Measurements from ENCODE around the gene TMEM151A.
A peak's percentile ranks its signal among the peaks of the same experiment; 100 is the strongest.
"Not testable (repeated sequence)": the region's sequence is repeated elsewhere in the genome, so short reads cannot be mapped to it uniquely, and the experiment has no call there.

TMEM151A gene

DNA sequence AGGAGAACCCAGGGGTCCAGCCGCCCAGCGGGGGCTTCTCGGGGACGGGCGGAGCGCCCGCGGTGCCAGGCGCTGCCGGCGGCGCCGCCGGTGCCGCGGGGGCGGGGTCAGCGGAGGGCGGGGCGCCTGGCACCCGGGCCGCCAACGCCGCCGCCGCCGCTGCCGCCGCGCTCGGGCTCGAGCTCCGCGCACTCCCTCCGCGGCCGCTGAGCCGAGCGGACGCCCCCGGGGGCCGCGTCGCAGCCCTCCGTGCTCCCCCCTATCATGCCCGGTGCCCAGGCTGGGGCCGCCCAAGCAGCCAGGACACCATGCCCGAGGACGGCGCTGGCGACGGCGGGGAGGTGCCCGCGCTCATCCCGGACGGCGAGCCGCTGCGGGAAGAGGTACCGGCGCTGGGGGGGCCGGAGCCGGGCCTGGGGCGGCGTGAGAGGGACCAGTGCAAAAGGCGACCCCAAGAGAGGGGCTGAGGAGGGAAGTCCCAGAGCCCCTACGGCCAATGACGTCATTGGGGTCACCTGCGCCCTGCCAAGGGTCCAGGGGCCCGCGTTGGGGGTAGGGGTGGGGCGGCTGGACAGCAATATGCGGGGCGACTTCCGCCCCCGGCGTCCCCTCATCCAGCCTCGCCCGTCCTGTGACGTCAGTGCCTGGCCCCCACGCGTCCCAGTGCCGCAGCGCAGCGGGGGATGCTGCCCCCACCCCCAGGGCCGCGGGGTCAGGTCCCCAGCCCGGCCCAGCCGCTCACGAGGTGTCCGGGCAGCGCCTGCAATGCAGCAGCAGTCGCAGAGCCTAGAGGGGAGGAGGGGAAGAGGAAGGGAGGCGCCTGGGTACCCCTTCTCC, at the start of gene TMEM151A:
Gene TMEM151A (plus strand): TSS at position 189 of the 837 bp plus-strand sequence. CDS start 120 bp downstream, at position 309.
- DNase-seq: no peak

- no peak for DNase-seq
Observed at GRCh38 chr11:66242095-66242765, 49.5 kb upstream of the TMEM151A start.

GRCh38 chr11:66243782-66244535, 47.7 kb upstream of the TMEM151A start:
- DNase-seq: no peak

GRCh38 chr11:66247295-66247694, 44.4 kb upstream of the TMEM151A start:
- no peak for DNase-seq

DNA sequence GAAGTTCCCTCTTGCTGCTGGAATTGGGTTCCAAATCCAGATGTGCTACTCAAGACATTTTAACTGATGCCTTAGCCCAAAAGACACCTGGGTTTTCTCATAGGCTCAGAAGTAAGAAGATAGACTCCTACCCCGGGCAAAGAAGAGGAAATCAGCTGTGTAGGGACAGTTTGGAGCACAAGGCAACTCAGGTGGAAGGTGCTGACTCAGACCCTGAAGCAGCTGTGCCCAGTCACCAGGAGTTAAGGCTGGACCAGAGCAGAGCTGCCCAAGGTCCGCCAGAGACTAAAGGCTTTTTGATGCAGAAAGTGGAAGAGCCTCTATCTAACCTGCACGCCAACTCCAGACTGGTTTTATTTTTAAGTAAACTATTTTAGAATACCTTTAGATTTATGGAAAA, 43.9 kb upstream of the TMEM151A start:
- no peak for DNase-seq

DNA sequence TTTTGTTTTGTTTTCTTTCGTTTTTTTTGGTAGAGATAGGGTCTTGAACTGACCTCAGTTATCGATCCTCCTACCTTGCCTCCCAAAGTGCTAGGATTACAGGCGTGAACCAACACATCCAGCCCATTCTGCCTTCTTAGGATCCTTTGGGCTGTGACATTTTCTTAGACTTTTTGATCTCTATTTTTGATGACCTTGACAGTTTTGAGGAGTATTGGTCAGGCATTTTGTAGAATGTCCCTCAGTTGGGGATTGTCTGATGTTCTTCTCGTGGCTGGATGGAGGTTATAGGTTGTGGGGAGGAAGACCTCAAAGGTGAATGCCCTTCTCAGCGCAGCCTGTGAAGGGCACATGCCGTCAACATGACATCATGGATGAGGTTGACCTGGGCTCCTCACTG, 42.8 kb upstream of the TMEM151A start:
- no peak for DNase-seq

- DNase-seq: no peak
Observed at GRCh38 chr11:66251809-66252208, 39.9 kb upstream of the TMEM151A start.

- DNase-seq: not testable (repeated sequence)
Observed at GRCh38 chr11:66253081-66253480, 38.6 kb upstream of the TMEM151A start.

DNA sequence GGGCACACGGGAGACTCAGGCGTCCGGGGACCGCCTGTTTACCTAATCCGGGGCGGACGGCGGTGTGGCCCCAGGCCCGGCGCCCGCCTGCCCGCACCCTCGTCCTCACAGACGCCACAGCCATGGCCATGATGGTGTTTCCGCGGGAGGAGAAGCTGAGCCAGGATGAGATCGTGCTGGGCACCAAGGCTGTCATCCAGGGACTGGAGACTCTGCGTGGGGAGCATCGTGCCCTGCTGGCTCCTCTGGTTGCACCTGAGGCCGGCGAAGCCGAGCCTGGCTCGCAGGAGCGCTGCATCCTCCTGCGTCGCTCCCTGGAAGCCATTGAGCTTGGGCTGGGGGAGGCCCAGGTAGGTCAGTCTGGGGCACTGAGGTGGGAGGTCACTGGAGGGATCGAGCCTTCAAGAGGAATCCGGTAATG, 33.2 kb upstream of the TMEM151A start:
- no peak for DNase-seq

DNA sequence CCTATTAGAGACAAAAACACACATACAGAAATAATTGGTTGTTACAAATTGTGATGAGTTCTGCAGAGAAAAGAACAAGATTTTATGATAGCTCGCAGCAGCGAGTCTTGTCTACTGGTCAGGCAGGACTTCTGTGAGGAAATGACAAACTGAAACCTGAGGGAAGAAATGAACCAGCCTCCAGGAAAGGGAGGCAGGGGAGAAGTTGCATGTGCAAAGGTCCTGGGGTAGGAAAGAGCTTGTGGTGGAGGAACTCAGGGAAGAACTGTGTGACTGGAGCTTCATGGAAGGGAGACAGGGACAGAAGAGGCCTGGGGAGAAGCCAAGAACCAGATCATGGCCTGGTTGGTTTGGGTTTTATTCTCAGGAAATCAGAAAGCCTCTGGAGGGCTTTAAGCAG, 32.5 kb upstream of the TMEM151A start:
- no peak for DNase-seq

GRCh38 chr11:66259956-66260355, 31.7 kb upstream of the TMEM151A start:
- DNase-seq: no peak

- no peak for DNase-seq
Observed at GRCh38 chr11:66261578-66261977, 30.1 kb upstream of the TMEM151A start.

DNA sequence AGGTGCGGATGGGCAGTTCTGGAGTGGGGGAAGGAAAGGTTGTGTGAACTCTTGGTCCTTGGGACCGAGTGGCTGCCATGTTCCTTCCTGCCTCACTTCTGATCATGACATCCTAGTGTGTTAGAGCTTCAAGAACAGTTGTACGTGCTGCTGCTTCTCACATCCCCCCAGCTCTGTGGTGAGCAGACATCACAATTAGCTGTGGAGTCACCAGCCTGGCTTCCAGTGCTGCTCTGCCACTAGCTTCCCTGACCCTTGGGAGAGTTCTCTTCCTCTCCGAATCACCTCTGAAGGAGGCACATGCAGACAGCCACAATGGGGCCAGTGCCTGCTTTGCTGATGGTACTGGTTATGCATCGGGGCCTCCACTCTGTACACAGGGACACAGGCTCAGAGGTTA, 29.5 kb upstream of the TMEM151A start:
- DNase-seq: no peak

DNA sequence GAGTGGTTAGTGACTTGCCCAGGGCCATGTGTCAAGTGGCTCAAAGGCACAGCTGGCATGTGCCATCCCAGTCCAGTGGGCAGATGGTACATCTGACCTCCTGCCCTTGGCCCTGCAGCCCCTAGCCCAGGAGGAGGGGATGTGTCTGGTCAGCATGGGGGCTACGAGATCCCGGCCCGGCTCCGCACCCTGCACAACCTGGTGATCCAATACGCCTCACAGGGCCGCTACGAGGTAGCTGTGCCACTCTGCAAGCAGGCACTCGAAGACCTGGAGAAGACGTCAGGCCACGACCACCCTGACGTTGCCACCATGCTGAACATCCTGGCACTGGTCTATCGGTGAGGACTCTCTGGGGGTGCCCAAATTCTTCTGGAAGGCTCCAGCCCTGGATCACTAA, 29.0 kb upstream of the TMEM151A start:
- no peak for DNase-seq

- no peak for DNase-seq
Observed at GRCh38 chr11:66263231-66263630, 28.5 kb upstream of the TMEM151A start.

- DNase-seq: no peak
Observed at GRCh38 chr11:66263785-66264184, 27.9 kb upstream of the TMEM151A start.

GRCh38 chr11:66264383-66264782, 27.3 kb upstream of the TMEM151A start:
- no peak for DNase-seq

DNA sequence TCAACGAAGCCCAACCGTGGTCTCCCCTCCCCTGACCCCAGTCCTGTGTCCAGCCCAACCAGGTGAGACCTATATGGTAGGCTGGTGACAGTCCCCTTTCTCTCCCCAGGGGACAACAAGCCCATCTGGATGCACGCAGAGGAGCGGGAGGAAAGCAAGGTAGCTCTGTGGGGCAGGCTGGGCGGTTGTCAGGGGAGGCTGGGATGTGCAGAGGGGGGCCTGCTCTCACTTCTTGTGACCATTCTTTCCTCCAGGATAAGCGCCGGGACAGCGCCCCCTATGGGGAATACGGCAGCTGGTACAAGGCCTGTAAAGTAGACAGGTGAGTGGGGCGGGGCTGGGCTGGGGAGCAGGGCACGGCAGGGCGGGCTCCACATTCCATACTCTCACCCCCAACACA, 26.8 kb upstream of the TMEM151A start:
- peak; percentile 49 for DNase-seq

DNA sequence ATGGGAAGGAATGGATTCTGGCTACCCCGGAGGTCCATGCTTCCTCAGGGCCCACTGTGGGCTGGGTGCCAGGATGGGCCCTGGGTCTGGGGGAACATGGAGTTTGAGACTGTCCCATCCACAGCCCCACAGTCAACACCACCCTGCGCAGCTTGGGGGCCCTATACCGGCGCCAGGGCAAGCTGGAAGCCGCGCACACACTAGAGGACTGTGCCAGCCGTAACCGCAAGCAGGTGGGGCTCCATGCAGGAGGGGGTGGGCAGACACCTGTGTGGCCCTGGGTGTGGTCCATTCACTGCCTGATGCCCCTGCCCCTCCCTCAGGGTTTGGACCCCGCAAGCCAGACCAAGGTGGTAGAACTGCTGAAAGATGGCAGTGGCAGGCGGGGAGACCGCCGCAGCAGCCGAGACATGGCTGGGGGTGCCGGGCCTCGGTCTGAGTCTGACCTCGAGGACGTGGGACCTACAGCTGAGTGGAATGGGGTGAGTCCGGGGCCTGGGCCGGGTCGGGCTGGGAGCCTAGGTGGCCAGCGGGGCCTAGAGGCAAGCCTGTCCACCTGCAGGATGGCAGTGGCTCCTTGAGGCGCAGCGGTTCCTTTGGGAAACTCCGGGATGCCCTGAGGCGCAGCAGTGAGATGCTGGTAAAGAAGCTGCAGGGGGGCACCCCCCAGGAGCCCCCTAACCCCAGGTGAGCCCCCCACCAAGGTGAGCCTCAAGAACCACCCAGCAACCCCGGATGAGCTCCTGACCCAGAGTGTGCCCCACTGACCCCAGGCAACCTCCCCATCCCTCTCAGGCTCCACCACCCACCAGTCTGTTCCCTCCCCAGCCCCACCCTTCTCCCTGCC, 25.9 kb upstream of the TMEM151A start:
- DNase-seq: no peak

- no peak for DNase-seq
Observed at GRCh38 chr11:66266378-66267038, 25.2 kb upstream of the TMEM151A start.

DNA sequence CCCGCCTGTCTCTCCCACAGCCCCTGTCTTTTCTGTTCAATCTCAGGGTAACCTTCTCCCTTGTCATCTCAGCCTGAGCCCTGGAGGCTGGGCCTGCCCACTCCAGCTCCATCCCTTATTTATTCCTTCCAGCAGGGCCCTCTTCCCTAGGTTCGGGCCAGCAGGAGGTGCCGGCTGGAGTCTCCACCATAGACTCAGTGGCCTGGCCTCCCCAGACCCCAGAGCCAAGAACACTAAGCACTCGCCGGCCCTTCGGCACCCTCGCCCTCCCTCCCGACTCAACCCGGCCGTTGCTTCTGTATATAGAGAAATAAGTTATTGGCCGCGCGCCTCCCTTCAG, 24.7 kb upstream of the TMEM151A start:
- no peak for DNase-seq

Data from stimulated activated CD4-positive, alpha-beta T cell treated with anti-CD3 and anti-CD28 coated beads, Interleukin-1b, Interleukin-23, amount 100 ng/mL, for 48 hours (primary cell).